ENCODE data around the gene SCIN.

Gene SCIN

GRCh38 chr7:12619461-12620069 lies 49.0 kb downstream of the SCIN start:
- no peak for TF ChIP-seq CTCF (IDR thresholded peaks at IDR 0.05; ENCODE audit: extremely low read depth, missing control alignments)
- DNase-seq (ENCODE audit: low spot score), result no peak

- TF ChIP-seq CTCF (IDR thresholded peaks at IDR 0.05; ENCODE audit: extremely low read depth, missing control alignments), result no peak
- no peak for DNase-seq (ENCODE audit: low spot score)
Observed at GRCh38 chr7:12620371-12620770, 49.9 kb downstream of the SCIN start.

DNA sequence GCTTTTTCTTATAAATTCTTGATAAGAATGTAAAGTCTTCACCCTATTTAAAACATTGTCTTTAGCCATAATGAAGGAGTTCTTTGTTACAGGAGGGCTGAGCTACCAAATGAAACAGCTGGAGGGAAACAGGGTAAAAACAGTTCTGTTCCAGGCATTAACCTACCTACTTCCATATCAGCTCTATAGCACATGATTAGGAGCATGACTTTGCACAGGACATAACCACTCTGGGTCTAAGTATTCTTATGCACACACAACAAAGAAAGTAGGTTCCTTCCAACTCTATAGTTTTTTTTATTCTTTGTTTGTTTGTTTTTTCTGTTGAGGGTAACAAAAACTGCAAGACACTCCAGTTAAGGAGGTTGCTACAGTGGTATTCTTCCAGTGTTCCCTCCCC lies 52.7 kb downstream of the SCIN start:
- no peak for TF ChIP-seq CTCF (IDR thresholded peaks at IDR 0.05; ENCODE audit: extremely low read depth, missing control alignments)
- DNase-seq (ENCODE audit: low spot score), result no peak

DNA sequence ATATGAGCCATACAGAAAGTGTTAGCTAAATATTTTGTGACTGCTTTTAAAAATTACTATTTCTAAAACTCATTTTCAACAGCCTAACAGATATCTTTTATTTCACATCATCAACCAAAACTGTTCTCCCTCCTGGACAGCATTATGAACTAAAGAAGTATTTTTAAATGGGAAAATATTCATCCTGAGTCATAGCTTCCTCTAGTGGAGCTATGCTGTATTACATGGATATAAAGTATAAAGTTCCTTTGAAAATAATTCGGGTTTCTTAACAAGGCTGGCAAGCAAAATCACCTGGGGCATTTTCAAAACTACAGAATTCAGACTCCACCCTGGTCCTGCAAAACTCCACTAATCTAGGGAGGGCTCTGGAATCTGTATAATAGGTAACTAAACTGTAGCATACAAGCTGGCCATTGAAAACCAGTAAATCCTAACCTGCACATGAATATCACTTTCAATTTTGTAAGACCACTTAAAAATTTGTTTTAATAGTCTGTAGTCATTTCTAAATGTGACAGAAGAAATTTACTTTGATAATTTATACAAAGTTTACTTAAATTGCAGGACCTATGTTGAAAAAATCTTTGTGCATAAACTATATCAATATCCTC lies 53.5 kb downstream of the SCIN start:
- DNase-seq (ENCODE audit: low spot score), result peak; percentile 6

DNA sequence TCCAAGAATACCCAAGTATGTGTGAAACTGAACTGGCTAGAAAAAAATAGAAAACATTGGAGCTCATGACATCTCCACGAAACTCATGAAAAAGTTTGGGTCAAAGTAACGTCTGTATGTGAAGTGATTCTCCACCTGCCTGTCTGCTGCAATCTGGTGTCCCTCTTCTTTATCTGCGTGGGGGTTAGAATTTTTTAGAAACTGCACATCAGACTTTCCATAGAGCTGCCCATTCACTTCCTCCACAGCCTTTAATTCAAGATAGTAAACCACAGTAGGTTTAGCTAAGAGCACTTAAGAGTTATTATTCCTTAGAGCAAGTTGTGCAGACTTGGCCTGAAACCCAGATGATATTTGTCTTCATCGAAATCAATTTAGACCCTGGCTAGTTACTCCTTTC lies 55.3 kb downstream of the SCIN start:
- no peak for TF ChIP-seq CTCF (IDR thresholded peaks at IDR 0.05; ENCODE audit: extremely low read depth, missing control alignments)
- DNase-seq (ENCODE audit: low spot score), result no peak

More for the DNA sequence above, 53.5 kb downstream of the SCIN start:
- peak; percentile 39 for TF ChIP-seq CTCF (IDR thresholded peaks at IDR 0.05; ENCODE audit: extremely low read depth, missing control alignments)

DNA sequence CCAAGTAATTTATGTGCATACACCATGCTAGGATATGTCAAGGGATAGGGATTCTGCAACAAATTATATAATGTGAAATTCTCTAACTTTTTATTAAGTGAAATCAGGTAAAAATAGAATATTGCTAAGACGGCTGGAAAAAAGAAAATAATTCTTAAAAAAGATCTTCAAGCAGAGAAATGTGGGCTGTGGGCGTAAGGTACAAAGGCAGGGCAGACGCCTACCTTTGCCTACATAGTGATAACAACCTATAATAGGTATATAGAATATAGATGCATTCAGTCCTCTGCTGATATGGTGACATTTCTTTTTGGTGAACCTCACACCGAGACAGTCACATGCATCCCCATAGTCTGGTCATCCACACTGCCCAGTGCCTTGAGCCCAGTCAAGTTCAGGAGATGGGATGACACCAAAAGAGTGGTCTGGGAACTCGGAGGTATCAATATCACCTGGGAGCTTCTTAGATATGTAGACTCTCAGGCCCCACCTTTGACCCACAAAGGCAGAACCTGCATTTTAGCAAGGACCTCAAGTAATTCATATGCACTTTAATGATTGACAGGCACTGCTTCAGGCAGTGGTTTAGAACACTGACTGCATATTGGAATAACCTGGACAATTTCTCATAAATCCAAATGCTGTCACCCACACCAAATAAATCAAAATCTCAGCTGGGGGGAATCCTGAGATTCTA lies 59.4 kb downstream of the SCIN start:
- no peak for TF ChIP-seq CTCF (IDR thresholded peaks at IDR 0.05; ENCODE audit: extremely low read depth, missing control alignments)
- no peak for DNase-seq (ENCODE audit: low spot score)

DNA sequence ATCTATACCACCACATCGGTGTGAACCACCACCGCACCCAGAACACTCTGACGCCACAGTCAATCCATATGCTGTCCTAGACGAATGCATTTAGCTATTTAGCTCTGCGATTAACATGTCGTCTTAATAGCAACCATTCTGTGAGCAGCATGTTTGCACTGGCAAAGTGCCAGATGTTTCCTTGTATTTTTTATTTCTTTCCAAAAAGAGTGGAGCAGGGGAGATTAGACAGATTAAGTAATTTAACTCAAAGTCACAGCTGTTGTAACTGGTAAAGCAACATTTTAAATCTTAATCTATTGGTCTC lies 59.9 kb downstream of the SCIN start:
- DNase-seq (ENCODE audit: low spot score), result no peak
- no peak for TF ChIP-seq CTCF (IDR thresholded peaks at IDR 0.05; ENCODE audit: extremely low read depth, missing control alignments)
